Measurements from ENCODE around the gene POTEB3.
"Not testable (repeated sequence)": the region's sequence is repeated elsewhere in the genome, so short reads cannot be mapped to it uniquely, and the experiment has no call there.

POTEB3 gene

DNA sequence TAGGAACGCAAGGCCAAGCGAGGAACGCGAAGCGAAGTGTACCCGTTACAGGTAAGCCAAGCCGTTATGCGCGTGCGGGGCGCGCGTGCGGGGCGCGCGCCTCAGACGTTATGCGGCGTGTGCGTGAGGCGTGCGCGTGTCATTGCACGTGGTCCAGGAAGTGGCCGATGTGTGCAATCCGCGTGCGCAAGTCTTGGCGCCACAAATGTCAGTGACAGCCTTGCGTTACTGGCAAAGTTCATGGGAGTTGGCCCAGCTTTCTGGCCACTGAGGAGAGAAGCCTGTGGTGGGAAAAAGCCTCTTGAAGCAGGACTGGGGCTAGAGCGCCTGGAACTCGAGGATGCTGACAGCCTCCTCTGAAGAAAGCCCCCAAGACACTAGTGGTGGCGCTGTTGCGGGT is at the start of gene POTEB3:
Gene POTEB3, minus strand, starts transcription at position 101 of the 400 bp plus-strand sequence. CDS start 488 bp downstream, outside the sequence.
- in situ Hi-C loops (cut with HindIII; ENCODE audit: low sequenced_read_pairs) = not testable (repeated sequence)

- in situ Hi-C loops (cut with HindIII; ENCODE audit: low sequenced_read_pairs) = not testable (repeated sequence)
Measured at GRCh38 chr15:21453683-21454082, 13.4 kb upstream of the POTEB3 start.

DNA sequence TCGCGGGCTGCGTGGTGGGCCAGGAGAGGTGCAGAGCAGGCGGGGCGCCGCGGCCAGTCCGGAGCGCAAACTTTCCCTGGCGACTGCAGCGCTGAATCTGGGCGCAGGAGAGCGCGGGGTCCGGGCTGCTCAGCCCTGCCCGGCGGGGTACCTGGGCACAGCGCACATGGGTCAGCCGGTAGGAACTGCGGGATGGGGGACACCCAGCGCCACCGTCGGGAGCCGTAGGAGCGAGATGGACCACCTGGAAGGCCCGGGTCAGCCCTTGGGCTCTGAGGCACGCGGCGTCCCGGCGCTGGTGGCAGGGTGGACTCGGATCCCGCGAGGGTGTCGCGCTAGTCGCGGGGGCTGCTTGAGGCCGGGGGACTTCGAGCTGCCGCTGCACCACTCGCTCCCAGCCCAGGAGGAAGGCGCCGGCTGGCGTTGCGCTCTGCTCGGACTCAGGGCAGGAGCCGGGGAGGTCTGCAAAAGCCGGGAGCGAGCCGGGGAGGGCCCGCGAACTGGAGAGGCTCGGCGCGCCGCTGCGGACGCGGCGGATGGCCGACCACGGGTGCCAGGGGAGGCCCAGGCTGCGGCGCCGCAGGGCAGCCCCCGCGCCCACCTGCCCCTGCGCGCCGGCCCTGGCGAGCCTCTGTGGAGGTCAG is 11.7 kb upstream of the POTEB3 start:
- in situ Hi-C loops (cut with HindIII; ENCODE audit: low sequenced_read_pairs) = not testable (repeated sequence)

GRCh38 chr15:21451487-21451886 is 11.2 kb upstream of the POTEB3 start:
- in situ Hi-C loops (cut with HindIII; ENCODE audit: low sequenced_read_pairs) = not testable (repeated sequence)

DNA sequence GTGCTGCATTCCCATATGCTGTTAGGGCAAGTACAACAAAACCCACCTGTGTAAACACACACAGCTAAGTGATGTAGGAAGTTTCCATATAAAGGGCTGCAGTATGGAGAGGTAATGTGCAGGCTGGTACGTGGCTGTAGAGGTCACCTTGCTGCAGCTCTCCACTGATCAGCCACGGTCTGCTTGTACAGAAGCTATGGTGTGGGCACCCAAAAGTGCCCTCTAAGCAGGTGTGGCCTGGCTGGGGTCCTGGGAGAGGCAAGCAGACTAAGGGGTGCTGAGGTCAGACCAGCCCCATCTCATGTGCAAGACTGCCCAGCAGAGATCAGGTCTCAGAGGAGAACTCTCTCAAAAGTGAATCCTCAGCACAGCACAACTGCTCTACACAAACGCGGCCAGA is 32.9 kb downstream of the POTEB3 start:
- in situ Hi-C loops (cut with HindIII; ENCODE audit: low sequenced_read_pairs) = not testable (repeated sequence)

GRCh38 chr15:21401531-21401930 is 38.8 kb downstream of the POTEB3 start:
- in situ Hi-C loops (cut with HindIII; ENCODE audit: low sequenced_read_pairs) = not testable (repeated sequence)

- in situ Hi-C loops (cut with HindIII; ENCODE audit: low sequenced_read_pairs) = not testable (repeated sequence)
Measured at GRCh38 chr15:21399111-21399510, 41.2 kb downstream of the POTEB3 start.

DNA sequence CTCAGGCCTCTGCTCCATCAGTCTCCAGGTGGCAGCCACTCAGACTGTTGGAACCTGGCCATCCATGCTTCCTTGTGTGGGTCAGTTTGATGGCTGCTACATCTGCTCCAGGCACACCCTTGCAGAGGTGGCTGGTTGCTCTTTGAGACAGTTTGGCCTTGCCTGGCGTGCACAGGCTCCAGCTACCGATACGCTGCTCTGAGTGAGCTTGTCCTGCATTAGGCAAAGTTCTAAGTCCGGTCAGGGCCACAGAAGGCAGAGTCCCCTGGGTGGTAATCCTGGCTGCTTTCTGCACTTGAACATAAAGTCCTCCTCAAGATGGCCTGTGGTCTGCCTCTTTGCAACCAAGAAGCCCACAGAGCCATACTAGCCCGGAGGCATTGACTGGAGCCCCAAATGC is 41.8 kb downstream of the POTEB3 start:
- in situ Hi-C loops (cut with HindIII; ENCODE audit: low sequenced_read_pairs) = not testable (repeated sequence)

GRCh38 chr15:21397656-21398055 is 42.6 kb downstream of the POTEB3 start:
- in situ Hi-C loops (cut with HindIII; ENCODE audit: low sequenced_read_pairs) = not testable (repeated sequence)

DNA sequence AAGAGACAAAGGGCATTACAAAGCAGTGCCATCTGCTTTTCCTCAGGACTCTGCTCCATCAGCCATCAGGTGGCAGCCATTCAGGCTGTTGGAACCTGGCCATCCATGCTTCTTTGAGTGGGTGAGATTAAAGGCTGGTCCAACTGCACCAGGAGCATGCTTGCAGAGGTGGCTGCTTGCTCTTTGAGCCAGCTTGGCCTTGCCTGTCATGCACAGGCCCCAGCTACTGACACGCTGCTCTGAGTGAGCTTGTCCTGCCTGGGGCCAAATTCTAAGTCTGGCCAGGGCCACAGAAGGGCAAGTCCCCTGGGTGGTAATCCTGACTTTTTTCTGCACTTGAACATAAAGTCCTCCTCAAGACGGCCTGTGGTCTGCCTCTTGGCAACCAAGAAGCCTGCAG is 43.1 kb downstream of the POTEB3 start:
- in situ Hi-C loops (cut with HindIII; ENCODE audit: low sequenced_read_pairs) = not testable (repeated sequence)

DNA sequence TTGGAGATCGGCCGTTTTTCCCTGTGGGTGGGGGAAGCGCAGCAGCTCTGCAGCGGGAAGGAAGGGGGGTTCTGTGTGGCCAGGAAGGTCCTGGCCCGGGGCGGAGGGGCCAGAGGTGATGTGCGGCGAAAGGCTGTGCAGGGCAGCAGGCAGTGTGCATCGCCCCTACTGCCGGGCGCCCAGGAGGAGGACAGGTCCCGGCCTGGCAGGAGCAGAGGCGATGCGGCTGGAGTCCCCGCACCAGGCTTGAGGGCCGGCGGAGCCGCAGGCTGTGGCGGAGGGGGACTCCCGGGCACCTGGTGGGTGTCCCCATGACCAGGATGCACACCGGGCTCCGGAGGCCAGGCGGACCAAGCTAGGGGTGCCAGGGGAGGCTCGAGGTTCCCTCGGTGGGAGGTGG is 54.3 kb downstream of the POTEB3 start:
- in situ Hi-C loops (cut with HindIII; ENCODE audit: low sequenced_read_pairs) = not testable (repeated sequence)

- in situ Hi-C loops (cut with HindIII; ENCODE audit: low sequenced_read_pairs) = not testable (repeated sequence)
Measured at GRCh38 chr15:21383866-21384485, 56.3 kb downstream of the POTEB3 start.

- in situ Hi-C loops (cut with HindIII; ENCODE audit: low sequenced_read_pairs) = not testable (repeated sequence)
Measured at GRCh38 chr15:21373682-21374081, 66.6 kb downstream of the POTEB3 start.

DNA sequence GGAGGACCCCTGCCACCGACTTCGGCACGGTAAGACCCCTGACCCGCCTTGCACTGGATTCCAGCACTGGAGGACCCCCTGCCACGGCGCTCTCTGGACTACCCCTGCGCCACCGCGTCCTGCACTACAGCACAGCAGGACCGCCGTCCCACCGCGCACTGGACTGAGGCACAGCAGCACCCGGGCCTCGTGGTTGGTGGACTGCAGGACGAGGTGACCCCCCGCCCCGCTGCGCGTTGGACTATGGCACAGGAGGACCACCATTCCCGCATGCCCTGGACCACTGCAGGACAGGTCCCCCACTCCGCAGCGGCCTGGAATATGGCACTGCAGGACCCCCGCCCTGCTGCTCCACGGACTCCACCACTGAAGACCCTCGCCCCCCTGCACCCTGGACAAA is 71.1 kb downstream of the POTEB3 start:
- in situ Hi-C loops (cut with HindIII; ENCODE audit: low sequenced_read_pairs) = not testable (repeated sequence)

DNA sequence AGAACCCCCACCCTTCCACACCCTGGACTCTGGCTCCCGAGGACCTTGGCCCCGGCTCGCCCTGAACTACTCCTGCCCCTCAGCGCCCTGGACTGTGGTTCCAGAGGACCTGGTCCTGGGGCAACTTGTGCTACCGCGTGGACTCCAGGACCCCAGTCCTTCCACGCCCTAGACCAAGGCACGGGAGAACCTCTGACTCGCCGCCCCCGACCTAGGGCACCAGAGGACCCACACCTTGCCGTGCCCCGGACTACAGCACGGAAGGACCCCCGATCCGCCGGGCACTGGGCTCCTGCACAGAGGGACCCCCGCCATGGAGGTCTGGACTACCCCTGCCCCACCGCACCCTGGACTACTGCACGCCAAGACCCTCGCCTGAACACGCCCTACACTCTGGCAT is 71.7 kb downstream of the POTEB3 start:
- in situ Hi-C loops (cut with HindIII; ENCODE audit: low sequenced_read_pairs) = not testable (repeated sequence)

Data from DLD1 (cell line).